ENCODE results near the gene ANKRD6. TPM values are rescaled to one million over a fixed set of nuclear protein-coding genes. Genes with fewer than 3 reads are reported as not detected.
"Not testable (repeated sequence)": the region's sequence is repeated elsewhere in the genome, so short reads cannot be mapped to it uniquely, and the experiment has no call there.

The ANKRD6 gene
- total RNA-seq, 4 donors from 2014 or later = 9.3 to 26.0 (median 12.4) TPM

DNA sequence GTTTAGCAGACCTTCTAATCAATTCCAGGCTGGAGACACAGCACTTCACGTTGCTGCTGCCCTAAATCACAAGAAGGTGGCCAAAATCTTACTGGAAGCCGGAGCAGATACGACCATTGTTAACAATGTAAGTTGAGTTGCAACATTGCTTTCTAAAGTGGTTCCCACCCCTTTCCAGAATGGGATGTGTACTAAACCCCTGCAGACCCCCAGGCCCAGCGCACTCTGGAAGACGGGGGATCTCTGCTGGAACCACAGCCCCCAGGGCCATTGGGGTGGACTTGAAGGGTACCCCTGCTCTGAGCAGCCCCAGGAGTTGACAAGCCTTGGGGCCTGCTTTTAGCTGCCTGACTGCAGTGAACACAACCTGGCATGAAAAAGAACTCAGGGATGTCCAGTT lies 183.6 kb downstream of the ANKRD6 start:
- TF ChIP-seq, protein P1, sequence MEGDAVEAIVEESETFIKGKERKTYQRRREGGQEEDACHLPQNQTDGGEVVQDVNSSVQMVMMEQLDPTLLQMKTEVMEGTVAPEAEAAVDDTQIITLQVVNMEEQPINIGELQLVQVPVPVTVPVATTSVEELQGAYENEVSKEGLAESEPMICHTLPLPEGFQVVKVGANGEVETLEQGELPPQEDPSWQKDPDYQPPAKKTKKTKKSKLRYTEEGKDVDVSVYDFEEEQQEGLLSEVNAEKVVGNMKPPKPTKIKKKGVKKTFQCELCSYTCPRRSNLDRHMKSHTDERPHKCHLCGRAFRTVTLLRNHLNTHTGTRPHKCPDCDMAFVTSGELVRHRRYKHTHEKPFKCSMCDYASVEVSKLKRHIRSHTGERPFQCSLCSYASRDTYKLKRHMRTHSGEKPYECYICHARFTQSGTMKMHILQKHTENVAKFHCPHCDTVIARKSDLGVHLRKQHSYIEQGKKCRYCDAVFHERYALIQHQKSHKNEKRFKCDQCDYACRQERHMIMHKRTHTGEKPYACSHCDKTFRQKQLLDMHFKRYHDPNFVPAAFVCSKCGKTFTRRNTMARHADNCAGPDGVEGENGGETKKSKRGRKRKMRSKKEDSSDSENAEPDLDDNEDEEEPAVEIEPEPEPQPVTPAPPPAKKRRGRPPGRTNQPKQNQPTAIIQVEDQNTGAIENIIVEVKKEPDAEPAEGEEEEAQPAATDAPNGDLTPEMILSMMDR (IDR thresholded peaks at IDR 0.05) = no peak
- ATAC-seq (ENCODE audit: low FRiP score) = no peak
- DNase-seq (ENCODE audit: low spot score) = no peak

DNA sequence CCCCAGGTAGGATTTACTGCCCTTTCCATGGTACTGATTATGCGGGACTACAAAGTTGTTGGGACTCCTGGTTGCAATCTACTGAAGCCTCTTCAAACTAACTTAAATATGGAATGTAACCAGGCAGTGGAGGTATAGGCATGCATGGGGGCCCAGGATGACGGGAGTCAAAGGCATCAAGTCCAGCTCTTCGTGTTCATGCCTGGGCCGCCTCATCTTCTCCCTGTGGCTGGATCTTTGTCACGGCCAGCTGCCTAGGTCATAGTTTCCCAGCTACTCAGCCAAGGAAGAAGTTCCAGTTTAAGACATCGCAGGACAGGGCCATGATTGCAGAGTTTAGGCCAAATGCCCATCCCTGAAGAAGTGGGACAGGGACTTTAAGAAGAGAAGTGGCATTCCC lies 185.1 kb downstream of the ANKRD6 start:
- DNase-seq (ENCODE audit: low spot score) (no peak), ATAC-seq (ENCODE audit: low FRiP score) (no peak)
- TF ChIP-seq, protein P1 (IDR thresholded peaks at IDR 0.05) = no peak

DNA sequence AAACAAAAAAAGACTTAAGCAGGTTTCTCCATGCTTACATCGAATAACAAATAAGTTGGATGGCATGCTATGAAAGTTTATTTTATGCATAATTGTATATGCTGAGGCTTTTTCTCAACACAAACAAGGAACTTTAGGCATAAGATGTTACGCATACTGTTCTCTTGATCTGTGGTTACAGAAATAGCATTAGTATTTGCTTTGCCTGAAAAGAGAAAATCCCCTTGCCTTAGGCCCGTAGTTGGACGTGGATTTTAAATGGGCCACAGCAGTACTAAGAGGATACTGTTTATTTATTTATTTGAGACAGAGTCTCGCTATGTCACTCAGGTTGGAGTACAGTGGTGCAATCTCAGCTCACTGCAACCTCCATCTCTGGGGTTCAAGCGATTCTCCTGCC lies 186.6 kb downstream of the ANKRD6 start:
- DNase-seq (ENCODE audit: low spot score) (no peak), ATAC-seq (ENCODE audit: low FRiP score) (no peak)
- TF ChIP-seq, protein P1 (IDR thresholded peaks at IDR 0.05) = no peak

DNA sequence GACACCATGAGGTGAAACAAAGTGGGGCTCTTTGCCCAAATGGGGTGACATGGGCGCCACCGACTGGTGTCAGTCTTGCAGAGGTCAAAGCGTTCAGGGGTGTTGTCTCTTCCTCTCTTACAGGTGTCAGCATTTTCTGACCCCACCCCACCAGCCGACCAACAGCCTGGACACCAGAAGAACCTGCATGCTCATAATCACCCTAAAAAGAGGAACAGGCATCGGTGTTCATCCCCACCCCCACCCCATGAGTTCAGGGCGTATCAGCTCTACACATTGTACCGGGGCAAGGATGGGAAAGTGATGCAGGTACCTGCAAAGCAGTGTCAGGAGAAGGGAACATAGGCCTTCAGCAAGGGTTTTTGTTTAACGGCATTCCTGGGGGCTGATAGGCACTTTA lies 190.8 kb downstream of the ANKRD6 start:
- no peak for ATAC-seq (ENCODE audit: low FRiP score)
- DNase-seq (ENCODE audit: low spot score) = no peak
- TF ChIP-seq, protein P1 (IDR thresholded peaks at IDR 0.05) = no peak

DNA sequence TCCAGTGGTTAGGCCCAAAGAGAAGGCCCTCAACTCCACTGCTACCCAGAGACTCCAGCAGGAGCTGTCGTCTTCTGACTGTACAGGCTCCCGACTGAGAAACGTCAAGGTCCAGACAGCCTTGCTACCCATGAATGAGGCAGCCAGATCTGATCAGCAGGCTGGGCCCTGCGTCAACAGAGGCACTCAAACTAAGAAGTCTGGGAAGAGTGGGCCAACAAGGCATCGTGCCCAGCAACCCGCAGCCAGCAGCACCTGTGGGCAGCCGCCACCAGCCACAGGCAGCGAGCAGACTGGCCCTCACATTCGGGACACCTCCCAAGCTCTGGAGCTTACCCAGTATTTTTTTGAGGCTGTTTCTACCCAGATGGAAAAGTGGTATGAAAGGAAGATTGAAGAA lies 197.5 kb downstream of the ANKRD6 start:
- TF ChIP-seq, protein P1 (IDR thresholded peaks at IDR 0.05) = no peak
- ATAC-seq (ENCODE audit: low FRiP score) (no peak), DNase-seq (ENCODE audit: low spot score) (no peak)

DNA sequence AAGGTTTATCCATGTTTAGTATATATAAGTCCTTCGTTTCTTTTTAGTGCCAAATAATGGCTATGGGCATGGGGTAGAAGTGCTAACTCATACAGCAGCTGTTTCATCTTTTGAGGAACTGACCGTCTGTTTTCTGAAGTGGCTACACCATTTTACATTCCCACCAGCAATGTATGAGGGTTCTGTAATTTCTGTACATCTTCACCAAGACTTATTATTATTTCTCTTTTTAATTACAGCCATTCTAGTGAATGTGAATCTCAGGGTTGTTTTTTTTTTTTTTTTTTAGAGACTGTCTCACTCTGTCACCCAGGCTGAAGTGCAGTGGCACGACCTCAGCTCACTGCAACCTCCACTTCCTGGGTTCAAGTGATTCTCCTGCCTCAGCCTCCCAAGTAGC lies 203.5 kb downstream of the ANKRD6 start:
- DNase-seq (ENCODE audit: low spot score); ATAC-seq (ENCODE audit: low FRiP score): not testable (repeated sequence)

DNA sequence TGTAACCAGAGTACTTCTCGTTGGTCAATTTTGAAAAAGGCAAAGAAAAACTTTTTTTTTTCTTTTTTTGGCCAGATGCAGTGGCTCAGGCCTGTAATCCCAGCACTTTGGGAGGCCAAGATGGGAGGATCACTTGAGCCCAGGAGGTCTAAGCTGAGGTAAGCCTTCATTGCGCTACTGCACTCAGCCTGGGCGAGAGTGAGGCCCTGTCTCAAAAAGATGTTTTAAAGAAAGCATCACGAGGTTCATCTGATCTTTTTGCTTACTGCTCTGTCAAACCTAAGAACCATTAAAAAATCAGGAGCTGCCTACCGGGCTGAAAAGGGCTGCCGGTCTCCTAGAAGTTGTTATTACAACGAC lies 205.0 kb downstream of the ANKRD6 start:
- TF ChIP-seq, protein P1 (IDR thresholded peaks at IDR 0.05) = no peak
- ATAC-seq (ENCODE audit: low FRiP score) = no peak
- no peak for DNase-seq (ENCODE audit: low spot score)

Data from omental fat pad (tissue), 4 donors.